Measurements from ENCODE around the gene DHX36.

DHX36 gene

DNA sequence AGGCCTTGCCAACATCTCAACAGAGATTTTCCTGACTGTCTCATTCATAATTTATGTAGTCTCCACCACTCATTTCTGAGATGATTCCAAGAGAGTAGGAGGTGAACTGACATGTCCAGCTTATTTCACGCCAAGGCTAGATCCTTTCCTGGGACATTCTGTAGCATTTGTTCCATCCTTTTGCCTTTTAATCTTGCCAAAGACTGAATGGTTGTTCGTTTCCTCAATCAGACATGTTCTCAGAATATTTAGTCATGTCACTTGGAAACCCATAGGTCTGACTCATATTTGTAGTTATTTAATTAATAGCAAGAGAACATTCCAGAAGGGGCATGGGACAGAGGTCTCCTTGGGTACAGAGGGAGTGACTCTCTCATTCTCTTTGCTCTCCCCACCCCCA, 80.9 kb downstream of the DHX36 start:
- H3K9ac ChIP-seq = no peak overlapping the region
- H3K36me3 ChIP-seq (ENCODE audit: control insufficient read depth, insufficient read depth, low read length) = no peaks in the 10 kb centered on the region
- H3K9me3 ChIP-seq (ENCODE audit: control insufficient read depth, low read length) = no peaks in the 10 kb centered on the region
- H3K4me1 ChIP-seq = peaks cover 3% of the 10 kb centered on the region
- no peaks in the 10 kb centered on the region for H3K79me2 ChIP-seq
- H3K27me3 ChIP-seq (ENCODE audit: control insufficient read depth, insufficient read depth, low read length) = no peaks in the 10 kb centered on the region
- no peak overlapping the region for H3K4me3 ChIP-seq (ENCODE audit: low read depth, low read length)
- H3K4me2 ChIP-seq (ENCODE audit: low read length) = no peak overlapping the region
- no peak overlapping the region for H3K27ac ChIP-seq
- H2AFZ ChIP-seq = no peak overlapping the region
- TF ChIP-seq CTCF (IDR thresholded peaks at IDR 0.05) = no peak

DNA sequence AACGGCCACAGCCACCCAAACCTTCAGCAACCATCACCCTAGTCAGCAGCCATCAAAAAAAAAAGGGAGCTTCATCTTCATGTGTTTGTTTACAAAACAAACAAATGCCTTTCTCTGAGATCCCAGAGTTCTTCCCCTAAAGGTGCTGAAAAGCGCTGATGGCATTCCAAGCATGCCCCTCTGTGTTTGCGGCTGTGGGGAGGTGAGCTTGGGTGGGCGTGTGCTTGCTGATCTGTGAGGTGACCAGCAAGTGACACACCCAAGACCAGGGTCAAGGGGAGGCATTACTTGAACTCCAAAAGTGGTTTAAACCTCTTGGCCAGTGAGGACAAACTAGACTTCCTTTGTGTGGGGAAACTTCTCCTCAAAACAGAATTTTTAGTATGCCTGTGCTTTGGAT, 81.5 kb downstream of the DHX36 start:
- Histone ChIP-seq H3K4me2 (ENCODE audit: low read length) (no peak overlapping the region), H3K27ac (no peak overlapping the region), H3K36me3 (ENCODE audit: control insufficient read depth, insufficient read depth, low read length) (no peaks in the 10 kb centered on the region), H2AFZ (no peak overlapping the region), H3K79me2 (no peaks in the 10 kb centered on the region), H3K4me1 (peaks cover 3% of the 10 kb centered on the region), H3K9me3 (ENCODE audit: control insufficient read depth, low read length) (no peaks in the 10 kb centered on the region), H3K27me3 (ENCODE audit: control insufficient read depth, insufficient read depth, low read length) (no peaks in the 10 kb centered on the region), H3K4me3 (ENCODE audit: low read depth, low read length) (no peak overlapping the region), H3K9ac (no peak overlapping the region)
- no peak for TF ChIP-seq CTCF (IDR thresholded peaks at IDR 0.05)

DNA sequence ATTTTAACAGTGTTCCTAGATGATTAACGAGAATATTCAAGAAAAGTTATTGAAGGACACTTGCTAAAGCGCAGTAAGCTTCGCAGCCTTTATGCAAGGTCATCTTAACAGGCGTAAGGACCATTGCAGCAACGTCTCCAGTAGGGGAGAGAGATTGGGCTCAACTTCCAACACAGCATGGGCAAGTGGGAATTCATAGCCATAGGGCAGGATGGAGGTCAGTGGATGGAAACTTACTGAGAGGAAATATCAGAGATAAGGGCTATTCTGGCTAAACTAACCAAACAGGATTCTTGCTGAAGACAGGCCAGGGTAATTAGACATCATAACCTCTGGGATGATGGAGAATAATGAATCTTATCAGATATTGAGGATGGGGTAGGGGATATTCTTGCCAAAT, 82.8 kb downstream of the DHX36 start:
- Histone ChIP-seq H2AFZ (no peak overlapping the region), H3K9ac (no peak overlapping the region), H3K4me2 (ENCODE audit: low read length) (no peak overlapping the region), H3K4me3 (ENCODE audit: low read depth, low read length) (no peak overlapping the region), H3K36me3 (ENCODE audit: control insufficient read depth, insufficient read depth, low read length) (no peaks in the 10 kb centered on the region), H3K27me3 (ENCODE audit: control insufficient read depth, insufficient read depth, low read length) (no peaks in the 10 kb centered on the region), H3K79me2 (no peaks in the 10 kb centered on the region), H3K9me3 (ENCODE audit: control insufficient read depth, low read length) (no peaks in the 10 kb centered on the region), H3K4me1 (peaks cover 3% of the 10 kb centered on the region), H3K27ac (no peak overlapping the region)
- TF ChIP-seq CTCF (IDR thresholded peaks at IDR 0.05) = no peak

DNA sequence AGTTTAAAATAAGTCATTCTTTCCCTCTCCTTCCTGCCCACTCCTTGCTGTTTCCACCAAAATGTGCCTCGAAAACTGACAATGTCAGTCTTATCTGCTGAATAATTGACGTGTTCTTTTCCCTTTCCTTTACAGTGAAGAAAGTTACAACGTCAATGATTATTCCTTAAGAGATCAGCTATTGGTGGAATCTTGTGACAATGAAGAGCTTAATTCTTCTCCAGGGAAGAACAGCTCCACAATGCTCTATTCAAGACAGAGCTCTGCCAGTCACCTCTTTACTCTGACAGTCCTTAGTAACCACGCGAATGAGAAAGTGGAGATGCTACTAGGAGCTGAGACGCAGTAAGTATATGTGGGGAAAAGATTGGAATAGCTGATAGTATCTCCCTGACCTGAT, 84.1 kb downstream of the DHX36 start:
- H3K4me3 ChIP-seq (ENCODE audit: low read depth, low read length) = no peak overlapping the region
- H3K27me3 ChIP-seq (ENCODE audit: control insufficient read depth, insufficient read depth, low read length) = no peaks in the 10 kb centered on the region
- H3K79me2 ChIP-seq = no peaks in the 10 kb centered on the region
- H3K4me1 ChIP-seq = no peaks in the 10 kb centered on the region
- H3K27ac ChIP-seq = no peak overlapping the region
- no peak for TF ChIP-seq CTCF (IDR thresholded peaks at IDR 0.05)
- H2AFZ ChIP-seq = no peak overlapping the region
- no peak overlapping the region for H3K9ac ChIP-seq
- H3K4me2 ChIP-seq (ENCODE audit: low read length) = no peak overlapping the region
- H3K9me3 ChIP-seq (ENCODE audit: control insufficient read depth, low read length) = no peaks in the 10 kb centered on the region
- H3K36me3 ChIP-seq (ENCODE audit: control insufficient read depth, insufficient read depth, low read length) = no peaks in the 10 kb centered on the region

GRCh38 chr3:154236331-154236730, 88.0 kb downstream of the DHX36 start:
- Histone ChIP-seq H3K36me3 (ENCODE audit: control insufficient read depth, insufficient read depth, low read length) (no peaks in the 10 kb centered on the region), H3K9ac (no peak overlapping the region), H3K4me3 (ENCODE audit: low read depth, low read length) (no peak overlapping the region), H2AFZ (no peak overlapping the region), H3K27me3 (ENCODE audit: control insufficient read depth, insufficient read depth, low read length) (no peaks in the 10 kb centered on the region), H3K79me2 (no peaks in the 10 kb centered on the region), H3K9me3 (ENCODE audit: control insufficient read depth, low read length) (no peaks in the 10 kb centered on the region), H3K4me2 (ENCODE audit: low read length) (no peak overlapping the region), H3K27ac (no peak overlapping the region), H3K4me1 (no peaks in the 10 kb centered on the region)
- no peak for TF ChIP-seq CTCF (IDR thresholded peaks at IDR 0.05)
